ENCODE measurements around the gene ZNF101. TPM values are rescaled to one million over a fixed set of nuclear protein-coding genes. Genes with fewer than 3 reads are reported as not detected.

The ZNF101 gene
- total RNA-seq, 1 experiment from 2014 or later: 15.6 TPM

DNA sequence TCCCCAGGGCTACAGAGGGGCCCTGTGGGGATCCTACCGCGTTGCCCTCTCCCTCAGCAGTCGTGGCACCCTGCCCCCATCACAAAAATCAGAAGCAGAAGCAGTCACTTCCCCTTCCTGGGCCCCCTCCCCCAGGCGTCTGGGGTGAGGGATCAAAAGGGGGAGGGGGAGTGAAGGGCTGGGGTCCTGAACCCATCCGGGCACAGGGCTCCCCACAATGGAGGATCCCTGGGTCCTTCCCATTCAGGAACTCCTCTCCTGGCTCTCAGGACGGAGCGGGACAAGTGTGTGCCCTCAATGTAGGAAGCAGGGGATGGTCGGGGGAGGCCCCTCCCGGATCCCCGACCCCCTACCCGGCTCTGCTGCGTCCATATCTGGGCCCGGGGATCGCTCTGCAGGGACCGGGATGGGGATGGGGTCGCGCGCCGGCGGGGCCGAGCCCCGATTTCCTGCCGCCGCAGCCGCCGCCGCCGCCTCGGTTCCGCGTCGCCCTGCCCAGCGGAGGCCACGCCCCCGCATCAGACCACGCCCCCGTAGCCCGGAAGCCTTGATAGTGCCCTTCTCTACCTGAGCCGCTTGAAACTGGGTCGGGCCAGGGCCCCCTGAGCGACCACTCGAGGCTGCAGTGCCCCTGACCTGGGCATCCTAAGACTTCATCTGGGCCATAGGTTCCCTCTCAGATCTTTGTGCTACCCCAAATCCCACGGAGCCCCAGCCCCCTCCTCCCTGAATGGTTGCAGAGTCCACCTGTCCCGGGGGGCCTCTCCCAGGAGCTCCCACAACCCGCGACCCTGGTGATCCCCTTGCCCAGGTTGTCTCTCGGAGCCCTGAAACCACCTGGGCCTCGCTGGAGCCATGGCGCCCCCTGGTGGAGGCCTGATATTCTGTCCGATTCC is 25.2 kb upstream of the ZNF101 start, which contains the start of gene GMIP:
TSS of gene GMIP (minus strand) at position 500 of the 896 bp plus-strand sequence. CDS start at position 372, 128 bp downstream.
- intact Hi-C loops (cut with micrococcal nuclease; ENCODE audit: unreplicated experiment): loop anchor here (10.0 kb wide), 1 partner anchor 109 kb away; the partner anchor contains the start of gene CILP2
- BruUV-seq (replicated peaks): no TSS peak
- CTCF ChIA-PET: interaction anchor here (0.6 to 1.3 kb wide), 3 partner anchors 91 to 110 kb away, joined by 3 to 4 read pairs (median 3); no protein-coding TSS in a partner anchor
- Histone ChIP-seq H3K9me3 (ENCODE audit: control insufficient read depth, insufficient read depth, low read depth, low read length) (no peaks in the 10 kb centered on the region), H3K4me1 (ENCODE audit: control insufficient read depth, insufficient read depth, low read length) (no peaks in the 10 kb centered on the region; the same call in 1 of the 2 replicates), H3K27me3 (ENCODE audit: control insufficient read depth, insufficient read depth, low read length) (no peaks in the 10 kb centered on the region), H3K27ac (ENCODE audit: low read length) (peak within 1 kb of the TSS; percentile 79), H3K36me3 (ENCODE audit: control insufficient read depth, insufficient read depth, low read length) (peaks cover 3% of the 10 kb centered on the region; the same call in 1 of the 2 replicates), H3K4me3 (ENCODE audit: low read depth in 2 of 2, low read length in 2 of 2) (peak within 1 kb of the TSS; percentile 76 to 79)
- POLR2A ChIA-PET: no interaction called here
- in situ Hi-C loops (cut with HindIII; ENCODE audit: low pct_unique_long_range_greater_than_20kb, low sequenced_read_pairs): no loop called here
- DNase-seq (ENCODE audit: low read depth, low spot score): no peak
- no peak for TF ChIP-seq POLR2AphosphoS5 (IDR thresholded peaks at IDR 0.05; ENCODE audit: low read depth, low read length)
- TF ChIP-seq, protein P1, sequence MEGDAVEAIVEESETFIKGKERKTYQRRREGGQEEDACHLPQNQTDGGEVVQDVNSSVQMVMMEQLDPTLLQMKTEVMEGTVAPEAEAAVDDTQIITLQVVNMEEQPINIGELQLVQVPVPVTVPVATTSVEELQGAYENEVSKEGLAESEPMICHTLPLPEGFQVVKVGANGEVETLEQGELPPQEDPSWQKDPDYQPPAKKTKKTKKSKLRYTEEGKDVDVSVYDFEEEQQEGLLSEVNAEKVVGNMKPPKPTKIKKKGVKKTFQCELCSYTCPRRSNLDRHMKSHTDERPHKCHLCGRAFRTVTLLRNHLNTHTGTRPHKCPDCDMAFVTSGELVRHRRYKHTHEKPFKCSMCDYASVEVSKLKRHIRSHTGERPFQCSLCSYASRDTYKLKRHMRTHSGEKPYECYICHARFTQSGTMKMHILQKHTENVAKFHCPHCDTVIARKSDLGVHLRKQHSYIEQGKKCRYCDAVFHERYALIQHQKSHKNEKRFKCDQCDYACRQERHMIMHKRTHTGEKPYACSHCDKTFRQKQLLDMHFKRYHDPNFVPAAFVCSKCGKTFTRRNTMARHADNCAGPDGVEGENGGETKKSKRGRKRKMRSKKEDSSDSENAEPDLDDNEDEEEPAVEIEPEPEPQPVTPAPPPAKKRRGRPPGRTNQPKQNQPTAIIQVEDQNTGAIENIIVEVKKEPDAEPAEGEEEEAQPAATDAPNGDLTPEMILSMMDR (IDR thresholded peaks at IDR 0.05): peak; percentile 89
- ATAC-seq: peak; percentile 92

- intact Hi-C loops (cut with micrococcal nuclease; ENCODE audit: unreplicated experiment) (loop anchor here (10.0 kb wide), 1 partner anchor 109 kb away; the partner anchor contains the start of gene CILP2), in situ Hi-C loops (cut with HindIII; ENCODE audit: low pct_unique_long_range_greater_than_20kb, low sequenced_read_pairs) (no loop called here)
- ATAC-seq: no peak
- peak overlapping the region; percentile 76 to 79; a peak in 3 of 4 replicates for H3K4me3 ChIP-seq (ENCODE audit: low read depth in 2 of 2, low read length in 2 of 2)
- TF ChIP-seq POLR2AphosphoS5 (IDR thresholded peaks at IDR 0.05; ENCODE audit: low read depth, low read length) (no peak), SIN3A (IDR thresholded peaks at IDR 0.05; ENCODE audit: borderline replicate concordance, insufficient read depth, low read depth, low read length) (no peak), TCF7L2 (IDR thresholded peaks at IDR 0.05; ENCODE audit: low read depth, low read length) (no peak)
- TF ChIP-seq, protein P2, sequence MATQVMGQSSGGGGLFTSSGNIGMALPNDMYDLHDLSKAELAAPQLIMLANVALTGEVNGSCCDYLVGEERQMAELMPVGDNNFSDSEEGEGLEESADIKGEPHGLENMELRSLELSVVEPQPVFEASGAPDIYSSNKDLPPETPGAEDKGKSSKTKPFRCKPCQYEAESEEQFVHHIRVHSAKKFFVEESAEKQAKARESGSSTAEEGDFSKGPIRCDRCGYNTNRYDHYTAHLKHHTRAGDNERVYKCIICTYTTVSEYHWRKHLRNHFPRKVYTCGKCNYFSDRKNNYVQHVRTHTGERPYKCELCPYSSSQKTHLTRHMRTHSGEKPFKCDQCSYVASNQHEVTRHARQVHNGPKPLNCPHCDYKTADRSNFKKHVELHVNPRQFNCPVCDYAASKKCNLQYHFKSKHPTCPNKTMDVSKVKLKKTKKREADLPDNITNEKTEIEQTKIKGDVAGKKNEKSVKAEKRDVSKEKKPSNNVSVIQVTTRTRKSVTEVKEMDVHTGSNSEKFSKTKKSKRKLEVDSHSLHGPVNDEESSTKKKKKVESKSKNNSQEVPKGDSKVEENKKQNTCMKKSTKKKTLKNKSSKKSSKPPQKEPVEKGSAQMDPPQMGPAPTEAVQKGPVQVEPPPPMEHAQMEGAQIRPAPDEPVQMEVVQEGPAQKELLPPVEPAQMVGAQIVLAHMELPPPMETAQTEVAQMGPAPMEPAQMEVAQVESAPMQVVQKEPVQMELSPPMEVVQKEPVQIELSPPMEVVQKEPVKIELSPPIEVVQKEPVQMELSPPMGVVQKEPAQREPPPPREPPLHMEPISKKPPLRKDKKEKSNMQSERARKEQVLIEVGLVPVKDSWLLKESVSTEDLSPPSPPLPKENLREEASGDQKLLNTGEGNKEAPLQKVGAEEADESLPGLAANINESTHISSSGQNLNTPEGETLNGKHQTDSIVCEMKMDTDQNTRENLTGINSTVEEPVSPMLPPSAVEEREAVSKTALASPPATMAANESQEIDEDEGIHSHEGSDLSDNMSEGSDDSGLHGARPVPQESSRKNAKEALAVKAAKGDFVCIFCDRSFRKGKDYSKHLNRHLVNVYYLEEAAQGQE (IDR thresholded peaks at IDR 0.05; ENCODE audit: insufficient read depth in 1 of 2, low read depth in 2 of 2, low read length in 1 of 2): no peak
- TF ChIP-seq, protein P1 (IDR thresholded peaks at IDR 0.05): no peak; the same call in 1 of the 2 replicates
- no TSS peak for BruUV-seq (replicated peaks)
- ChIA-PET CTCF (interaction anchor here (0.9 to 1.3 kb wide), 2 partner anchors 108 to 111 kb away, joined by 3 to 4 read pairs; no protein-coding TSS in a partner anchor), POLR2A (no interaction called here)
- H3K27me3 ChIP-seq (ENCODE audit: control insufficient read depth, insufficient read depth, low read length): no peaks in the 10 kb centered on the region
- H3K4me1 ChIP-seq (ENCODE audit: control insufficient read depth, insufficient read depth, low read length): no peaks in the 10 kb centered on the region; the same call in 1 of the 2 replicates
- peaks cover 3% of the 10 kb centered on the region; the same call in 1 of the 2 replicates for H3K36me3 ChIP-seq (ENCODE audit: control insufficient read depth, insufficient read depth, low read length)
- H3K27ac ChIP-seq (ENCODE audit: low read length): no peak overlapping the region; the same call in 1 of the 2 replicates
- no peak for DNase-seq (ENCODE audit: low read depth, low spot score)
- no peaks in the 10 kb centered on the region for H3K9me3 ChIP-seq (ENCODE audit: control insufficient read depth, insufficient read depth, low read depth, low read length)
Observed at GRCh38 chr19:19644054-19644388, 24.6 kb upstream of the ZNF101 start.
